GM06990 (cell line): ENCODE data around the gene DOCK4.
A peak's percentile ranks its signal among the peaks of the same experiment; 100 is the strongest.

ENCODE experiments used
- DNase-seq: peaks from one replicate; pipeline ENCODE4 v3.0.0-alpha.2; 2011; ENCODE audit not compliant: insufficient read length; ENCODE audit errors: extremely low read depth
- H3K27me3 ChIP-seq: replicated peaks from 2 replicates; pipeline ENCODE4 v1.6.0; 2011; ENCODE audit warnings: low read length; ENCODE audit not compliant: control insufficient read depth, insufficient read depth
- H3K36me3 ChIP-seq: 2 replicates; pipeline ENCODE4 v1.5.1; 2011; ENCODE audit warnings: low read length; ENCODE audit not compliant: control insufficient read depth, insufficient read depth
- H3K4me3 ChIP-seq: replicated peaks from 2 replicates; pipeline ENCODE4 v1.5.1; 2011; ENCODE audit warnings: low read depth, mild to moderate bottlenecking, control low read depth, low read length
- CTCF ChIP-seq: IDR thresholded peaks from 2 replicates; pipeline ENCODE4 v1.5.1; 2011; ENCODE audit warnings: low read length, control low read depth, mild to moderate bottlenecking, inconsistent platforms; ENCODE audit not compliant: insufficient read depth, poor library complexity, severe bottlenecking

DOCK4 gene

DNA sequence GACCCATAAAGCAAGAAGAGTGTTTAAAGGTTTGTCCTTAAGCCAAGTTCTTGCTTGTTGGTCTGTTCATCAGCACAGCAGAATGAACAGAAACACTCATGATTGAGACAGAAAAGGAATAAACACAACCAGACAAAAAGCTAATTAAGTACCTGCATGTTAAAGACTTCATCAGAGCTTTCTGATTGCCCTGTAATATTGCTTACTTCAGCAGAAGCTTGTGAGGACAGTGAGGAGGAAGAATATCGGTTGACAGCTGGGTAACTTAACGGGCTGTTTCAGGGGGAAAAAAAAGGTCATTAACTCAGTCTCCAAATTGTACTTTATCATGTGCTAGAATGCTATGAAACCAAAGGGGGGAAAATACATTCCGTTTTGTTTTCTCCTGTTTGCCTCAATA, 465.3 kb downstream of the DOCK4 start:
- Histone ChIP-seq H3K36me3 (no peaks in the 10 kb centered on the region), H3K27me3 (no peaks in the 10 kb centered on the region), H3K4me3 (no peak overlapping the region)
- DNase-seq = no peak
- TF ChIP-seq CTCF = no peak

GRCh38 chr7:111736552-111736874, 469.7 kb downstream of the DOCK4 start:
- Histone ChIP-seq H3K4me3 (no peak overlapping the region), H3K27me3 (no peaks in the 10 kb centered on the region), H3K36me3 (no peaks in the 10 kb centered on the region)
- DNase-seq = no peak
- TF ChIP-seq CTCF = no peak

GRCh38 chr7:111735661-111736551, 470.3 kb downstream of the DOCK4 start:
- no peak overlapping the region for H3K4me3 ChIP-seq
- H3K36me3 ChIP-seq = no peaks in the 10 kb centered on the region
- no peaks in the 10 kb centered on the region for H3K27me3 ChIP-seq
- DNase-seq = no peak
- peak; percentile 75 for TF ChIP-seq CTCF

DNA sequence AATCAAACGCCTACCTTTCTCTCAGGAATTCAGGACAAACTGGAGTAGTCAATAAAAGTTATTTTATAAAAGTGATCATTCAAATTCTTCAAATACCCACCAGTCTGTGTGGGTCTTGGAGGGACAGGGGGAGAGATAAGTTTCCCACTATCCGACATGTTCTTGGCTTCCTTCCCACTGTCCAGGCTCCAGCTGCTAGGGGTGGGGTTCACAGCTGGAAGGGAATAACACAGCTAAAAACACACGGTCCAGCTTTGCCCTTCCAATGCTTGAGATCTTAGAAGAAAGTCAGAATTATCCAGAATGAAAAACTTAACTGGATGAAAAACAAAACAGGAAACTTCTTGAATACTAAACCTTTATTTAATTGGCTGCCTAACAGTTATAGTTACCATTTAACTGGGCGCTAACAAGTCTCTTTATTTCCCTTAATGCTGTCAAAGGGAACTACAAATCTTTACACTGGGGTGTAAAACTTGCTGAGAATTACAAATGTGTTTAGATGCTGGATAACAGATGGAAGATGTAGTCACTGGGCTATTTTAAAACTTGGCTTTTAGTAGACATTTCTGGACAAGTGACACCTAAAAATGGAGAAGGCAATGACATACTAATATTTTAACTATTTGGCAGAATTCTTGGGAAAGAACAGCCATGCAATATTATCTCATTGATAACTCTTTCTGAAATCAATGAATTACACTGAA, 471.1 kb downstream of the DOCK4 start:
- H3K27me3 ChIP-seq = no peaks in the 10 kb centered on the region
- no peak for DNase-seq
- H3K4me3 ChIP-seq = no peak overlapping the region
- TF ChIP-seq CTCF = no peak
- H3K36me3 ChIP-seq = no peaks in the 10 kb centered on the region

GRCh38 chr7:111732923-111733322, 473.3 kb downstream of the DOCK4 start:
- TF ChIP-seq CTCF = no peak
- no peak for DNase-seq
- Histone ChIP-seq H3K36me3 (no peaks in the 10 kb centered on the region), H3K4me3 (no peak overlapping the region), H3K27me3 (no peaks in the 10 kb centered on the region)
